GM19043 (cell line): ENCODE data around the gene ANKRD63.

ENCODE experiments used
- ATAC-seq: cut with Tn5 transposase; IDR thresholded peaks from one replicate; pipeline ENCODE4 v1.9.1; 2021; ENCODE audit warnings: low read depth; ENCODE audit not compliant: unreplicated experiment

The ANKRD63 gene

DNA sequence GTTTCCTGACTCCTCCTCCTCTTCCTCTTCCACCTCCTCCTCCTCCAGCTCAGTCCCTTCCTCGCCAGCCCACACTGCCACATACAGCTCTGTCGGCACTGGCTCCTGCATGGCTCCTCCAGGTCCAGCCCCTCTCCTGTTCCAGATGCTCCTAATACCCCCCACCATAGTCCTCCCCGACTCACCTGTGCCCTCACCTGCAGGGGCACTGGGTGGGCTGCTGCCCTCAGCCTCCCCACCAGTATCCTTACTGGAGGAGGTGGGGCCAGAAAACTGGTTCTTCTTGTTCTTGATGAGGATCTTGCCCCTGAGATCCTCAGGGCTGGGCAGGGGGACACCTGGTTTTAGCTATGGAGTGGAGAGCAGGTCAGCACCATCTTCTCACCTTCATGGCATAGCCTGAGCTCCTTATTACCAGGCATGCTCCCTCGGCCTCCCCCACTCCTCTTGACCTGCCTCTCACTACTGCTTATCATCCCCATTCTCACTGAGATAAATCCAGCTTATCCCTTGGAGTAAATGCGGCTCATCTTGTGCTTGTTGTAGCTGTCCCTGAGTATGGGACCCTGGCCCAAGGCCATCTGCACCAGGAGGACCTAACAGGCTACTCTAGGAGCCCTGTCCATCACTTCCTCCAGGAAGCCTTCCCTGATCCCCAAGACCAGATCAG, 13.8 kb upstream of the ANKRD63 start:
- no peak for ATAC-seq

DNA sequence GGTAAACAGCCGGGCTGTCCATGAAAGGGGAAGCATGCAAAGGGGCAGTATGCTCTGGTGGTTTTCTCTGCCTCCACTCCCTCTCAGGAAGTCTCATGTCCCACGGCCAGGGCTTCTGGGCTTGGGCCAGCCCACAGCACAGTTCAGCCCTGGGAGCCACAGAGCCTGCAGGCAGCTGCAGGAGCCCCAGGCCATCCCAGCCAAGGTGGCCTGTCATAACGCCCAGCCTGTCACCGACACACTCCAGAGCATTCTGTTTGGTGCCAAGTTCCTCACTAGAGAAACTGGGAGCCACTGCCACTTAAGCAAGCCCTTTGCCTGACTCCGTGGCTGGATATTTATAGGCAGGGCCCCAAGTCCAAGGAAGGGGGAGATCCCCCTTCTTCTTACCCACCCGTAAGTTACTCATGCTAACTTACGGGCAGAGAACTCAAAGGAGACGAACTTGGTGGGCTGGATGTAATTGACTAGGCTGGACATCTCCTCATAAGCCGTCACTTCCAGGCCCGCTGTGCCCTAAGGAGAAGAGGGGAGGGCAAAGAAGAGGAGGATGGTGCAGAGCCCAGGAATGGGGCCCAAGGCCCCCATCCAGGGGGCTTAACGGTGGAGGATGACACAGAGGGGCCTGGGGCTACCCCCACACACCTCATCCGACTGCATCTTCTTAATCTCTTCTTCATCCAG, 13.2 kb upstream of the ANKRD63 start:
- ATAC-seq = no peak

DNA sequence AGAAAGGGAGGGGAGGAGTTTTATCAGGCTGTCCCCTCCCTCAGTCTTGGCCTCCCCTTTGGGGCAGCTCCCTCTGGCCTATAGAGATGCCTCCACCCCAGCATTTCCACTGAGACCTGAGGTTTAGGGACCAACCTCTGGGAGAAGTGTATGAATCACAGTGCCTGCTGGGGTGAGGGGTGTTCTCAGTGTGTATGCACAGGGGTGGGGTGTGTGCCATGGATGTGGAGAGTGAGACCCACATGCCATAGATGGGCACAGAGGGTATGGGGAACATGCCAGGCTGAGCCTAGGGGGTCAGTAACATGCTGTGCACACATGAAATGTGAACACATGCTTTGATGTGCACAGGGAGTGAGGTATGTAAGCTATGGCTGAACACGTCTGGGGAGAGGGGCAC, 12.4 kb upstream of the ANKRD63 start:
- no peak for ATAC-seq

DNA sequence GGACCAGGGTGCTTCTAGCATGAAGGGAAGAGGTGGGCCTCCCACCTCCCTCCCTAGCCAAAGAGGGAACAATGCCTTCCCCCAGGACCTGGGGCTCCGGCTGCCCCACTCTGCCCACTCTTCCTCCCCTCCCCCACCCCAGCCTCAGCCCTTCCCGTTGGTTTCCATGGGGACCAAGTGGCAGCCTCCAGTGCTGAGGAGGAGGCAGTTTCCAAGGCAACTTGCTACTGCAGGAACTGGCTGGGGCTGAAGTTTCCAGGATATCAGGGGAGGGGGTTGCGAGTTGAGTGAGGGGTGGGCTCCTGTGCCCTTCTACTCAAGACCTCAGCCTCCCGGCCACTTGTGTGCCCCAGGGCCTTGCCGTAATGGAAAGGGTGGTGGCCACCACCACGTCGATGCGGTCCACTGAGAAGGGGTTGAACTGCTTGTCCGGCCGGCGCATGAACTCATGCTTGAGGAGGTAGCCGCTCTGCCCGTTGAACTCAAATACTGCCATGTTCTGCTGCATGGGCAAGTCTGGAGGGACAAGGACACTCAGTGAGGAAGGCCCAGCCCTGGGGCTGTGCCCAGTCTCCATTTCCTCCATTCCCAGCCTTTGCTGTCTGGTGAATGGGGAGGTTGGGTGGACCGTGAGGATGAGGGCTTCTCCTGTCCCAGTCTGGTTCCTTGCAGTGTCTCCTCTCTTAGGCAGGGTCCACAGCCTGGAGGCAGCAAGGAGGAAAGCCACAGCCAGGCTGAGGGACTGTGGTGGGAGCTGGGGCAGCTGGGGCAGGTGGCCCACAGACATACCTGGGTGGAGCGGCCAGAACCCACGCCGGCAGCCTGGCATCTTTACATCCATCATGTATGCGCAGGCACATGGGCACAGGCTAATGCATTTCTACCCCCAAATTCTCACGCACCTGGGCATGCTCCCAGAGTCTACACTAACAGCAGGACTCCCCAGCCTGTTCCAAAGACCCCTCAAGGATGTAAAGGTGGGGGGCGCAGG, 11.3 kb upstream of the ANKRD63 start:
- no peak for ATAC-seq

DNA sequence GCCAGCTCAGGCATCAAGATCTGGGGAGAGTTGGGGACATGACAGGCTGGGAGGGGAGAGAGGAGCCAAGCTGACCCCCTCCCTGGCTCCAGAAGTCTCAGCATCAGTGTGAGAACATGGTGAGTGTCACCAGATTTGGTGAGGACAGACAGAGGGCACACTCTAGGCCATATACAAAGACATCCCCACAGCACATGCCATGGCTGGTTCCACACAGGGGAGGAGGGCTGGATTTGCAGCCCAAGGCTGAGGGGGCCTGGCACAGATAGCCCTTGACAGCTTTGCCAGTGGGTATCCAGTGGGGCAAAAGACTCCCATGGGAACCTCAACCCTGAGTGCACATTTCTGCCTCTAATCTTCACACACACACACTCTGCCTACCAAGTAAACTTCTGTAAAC, 10.1 kb upstream of the ANKRD63 start:
- ATAC-seq = no peak

DNA sequence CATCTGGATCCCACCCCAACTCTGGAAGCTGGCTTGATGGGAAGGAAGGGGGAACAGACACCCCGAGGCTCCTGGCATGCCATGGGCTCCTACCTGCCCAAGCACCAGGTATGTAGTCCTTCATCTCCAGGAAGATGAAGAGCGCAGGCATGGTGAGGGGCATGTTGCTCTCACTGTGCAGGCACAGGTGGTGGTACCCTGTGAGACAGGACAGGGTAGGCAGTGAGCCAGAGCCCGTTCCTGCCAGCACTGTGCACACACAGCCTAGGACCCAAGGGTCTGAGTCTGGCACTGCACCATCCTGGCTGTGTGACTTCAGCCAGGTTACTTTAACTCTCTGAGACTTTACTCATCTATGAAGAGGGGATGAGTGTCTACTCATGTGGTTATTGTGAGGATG, 9.4 kb upstream of the ANKRD63 start:
- no peak for ATAC-seq

DNA sequence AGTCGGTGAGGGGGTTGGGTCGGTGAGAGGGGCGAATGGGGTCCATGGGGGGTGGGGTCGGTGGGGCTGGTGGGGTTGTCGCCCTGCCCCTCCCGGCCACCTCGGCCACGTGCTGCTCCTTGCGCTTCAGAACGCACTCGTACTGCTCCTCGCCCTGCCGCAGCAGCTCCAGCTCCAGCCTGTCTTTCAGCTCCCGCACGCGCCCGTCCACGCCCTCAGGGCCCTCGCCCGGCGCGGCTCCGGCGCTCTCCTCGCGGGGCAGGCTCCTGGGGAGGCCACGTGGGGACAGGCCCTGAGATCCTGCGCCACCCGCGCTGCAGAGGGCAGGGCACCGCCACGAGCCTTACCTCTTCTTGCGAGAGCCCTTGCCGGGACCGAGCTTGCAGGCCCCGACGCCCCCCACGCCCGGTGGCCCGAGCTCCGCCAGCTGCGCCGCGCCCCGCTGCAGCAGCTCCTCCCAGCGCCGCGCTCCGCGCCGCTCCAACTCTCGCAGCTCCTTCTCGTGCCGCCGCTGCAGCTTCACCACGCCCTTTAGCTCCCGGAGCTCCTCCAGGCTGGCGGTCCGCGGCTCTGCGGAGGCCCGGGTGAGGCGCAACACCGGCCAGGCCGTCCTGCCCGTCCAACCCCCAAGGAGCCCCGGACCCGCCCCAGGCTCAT, 8.2 kb upstream of the ANKRD63 start:
- no peak for ATAC-seq

DNA sequence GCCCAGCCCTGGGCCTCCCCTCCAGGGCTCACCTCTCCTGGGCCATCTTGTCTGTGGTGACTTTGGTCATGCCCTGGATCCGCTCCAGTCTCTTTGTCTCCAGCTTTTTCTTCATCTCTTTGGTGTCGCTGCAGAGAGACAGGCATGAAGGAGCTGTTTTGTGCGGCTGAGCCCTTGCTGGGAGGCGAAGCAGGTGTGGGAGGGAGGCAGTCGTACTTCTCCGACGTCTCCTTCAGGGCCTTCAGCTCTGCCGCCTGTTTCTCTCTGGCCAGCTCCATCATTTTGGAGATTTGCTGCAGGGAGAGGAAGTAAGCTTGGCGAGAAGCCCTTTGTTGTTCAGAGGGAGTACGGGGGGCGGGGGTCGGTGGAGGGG, 7.7 kb upstream of the ANKRD63 start:
- ATAC-seq = no peak

DNA sequence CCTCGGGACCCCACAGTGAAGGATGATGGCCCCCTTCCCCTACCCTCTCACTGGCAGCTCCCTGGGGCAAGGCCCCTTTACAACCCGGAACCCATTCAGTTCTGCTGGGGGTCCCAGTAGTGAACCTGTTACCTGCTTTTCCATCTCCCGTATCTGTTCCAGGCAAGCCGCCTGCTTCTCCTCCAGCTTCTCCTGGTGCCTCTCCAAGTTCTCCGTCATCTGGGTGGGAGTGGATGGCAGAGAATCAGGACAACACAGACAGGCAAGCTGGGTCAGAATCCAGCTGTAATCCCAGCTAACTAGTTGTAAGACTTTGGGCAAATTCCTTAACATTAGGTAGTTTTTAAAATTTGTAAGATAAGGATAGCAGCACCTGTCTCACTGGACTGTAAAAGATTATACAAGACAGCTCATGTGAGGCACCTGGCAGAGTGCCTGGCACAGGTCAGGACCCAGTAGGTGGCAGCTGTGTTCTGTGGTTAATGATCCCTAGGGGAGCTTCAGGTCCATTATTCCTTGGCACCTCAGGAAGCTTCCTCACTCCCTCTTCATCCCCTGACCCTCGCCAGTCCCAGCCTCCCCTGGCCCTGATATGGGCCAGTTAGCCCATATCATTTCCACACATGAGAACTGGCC, 6.4 kb upstream of the ANKRD63 start:
- no peak for ATAC-seq

DNA sequence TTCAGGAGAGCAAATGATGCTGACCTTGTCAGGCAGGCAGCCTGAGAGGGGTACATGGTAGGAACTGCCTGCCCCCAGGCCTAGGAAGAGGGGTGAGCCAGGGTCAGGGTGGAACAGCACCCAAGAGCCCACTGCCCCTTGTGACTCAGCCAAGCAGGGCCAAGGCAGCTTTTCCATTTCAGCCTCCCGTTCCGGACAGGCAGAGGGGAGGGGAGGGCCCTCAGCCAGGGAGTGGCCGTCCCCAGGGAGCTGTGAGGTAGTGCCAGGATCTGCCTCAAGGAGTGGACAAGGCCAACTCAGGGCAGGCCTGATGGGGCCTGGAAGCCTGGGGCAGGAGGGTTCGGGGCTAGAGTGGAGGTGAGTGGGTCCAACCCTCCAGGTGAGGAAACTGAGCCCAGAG, 5.1 kb upstream of the ANKRD63 start:
- no peak for ATAC-seq

DNA sequence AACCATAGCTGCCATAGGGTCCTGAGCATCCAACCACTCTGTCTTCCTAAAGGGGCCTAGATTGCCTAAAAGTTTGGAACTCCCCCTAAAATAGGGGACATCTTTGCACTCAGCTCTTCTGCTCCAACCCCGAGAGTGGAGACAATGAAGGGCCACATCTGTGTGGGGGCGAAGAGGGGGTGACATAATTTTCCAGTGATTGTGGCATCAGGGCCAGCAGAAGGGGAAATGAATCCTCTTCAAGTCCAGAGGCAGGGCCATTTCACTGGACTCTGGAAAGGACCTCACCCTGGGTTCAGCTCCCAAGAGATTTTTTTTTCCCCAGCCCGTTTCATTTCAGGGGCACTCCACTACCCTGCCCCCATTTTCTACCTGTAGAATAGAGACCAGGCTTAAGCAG, 4.6 kb upstream of the ANKRD63 start:
- no peak for ATAC-seq

DNA sequence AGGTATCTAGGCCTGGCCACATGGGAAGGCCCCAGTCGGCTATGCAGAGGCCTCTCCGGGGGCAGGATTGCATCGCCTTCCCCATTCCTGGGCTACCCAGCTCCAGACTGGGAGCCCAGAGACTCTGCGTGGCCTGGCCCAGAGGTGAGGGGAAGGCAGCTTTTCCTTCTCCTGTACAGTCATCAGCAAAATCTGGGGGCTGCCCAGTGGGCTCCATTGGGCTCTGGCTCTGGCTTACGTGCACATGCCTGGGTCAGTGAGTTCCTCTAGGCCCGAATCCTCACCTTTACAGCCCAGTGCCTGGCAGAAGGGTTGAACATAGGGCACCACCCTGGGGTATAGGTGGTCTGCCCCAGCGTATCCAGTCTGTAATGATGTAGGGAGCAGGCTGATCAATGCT, 3.9 kb upstream of the ANKRD63 start:
- ATAC-seq = no peak

DNA sequence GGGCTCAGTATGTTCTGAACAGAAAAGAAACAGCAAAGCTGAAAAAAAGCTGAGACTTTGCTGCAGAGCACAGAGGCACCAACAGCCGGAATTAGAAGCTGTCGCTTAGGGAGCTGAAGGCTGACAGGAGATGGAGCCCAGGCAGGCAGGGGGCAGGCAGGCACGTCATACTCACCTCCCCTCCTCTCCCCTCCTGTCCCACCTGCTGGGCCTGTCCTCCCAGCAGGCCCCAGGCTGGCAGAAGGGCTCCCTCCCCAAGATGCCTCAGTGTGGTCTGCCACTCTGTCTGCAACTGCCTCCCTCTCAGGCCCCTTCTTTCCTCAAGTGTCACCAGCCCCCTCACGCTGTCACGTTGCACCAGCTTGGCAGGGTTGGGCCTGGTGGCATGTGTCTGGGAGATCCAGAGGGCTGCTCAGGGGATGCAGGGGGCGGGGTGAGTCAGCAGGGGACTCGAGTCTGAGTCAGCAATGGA, 3.2 kb upstream of the ANKRD63 start:
- ATAC-seq = no peak

DNA sequence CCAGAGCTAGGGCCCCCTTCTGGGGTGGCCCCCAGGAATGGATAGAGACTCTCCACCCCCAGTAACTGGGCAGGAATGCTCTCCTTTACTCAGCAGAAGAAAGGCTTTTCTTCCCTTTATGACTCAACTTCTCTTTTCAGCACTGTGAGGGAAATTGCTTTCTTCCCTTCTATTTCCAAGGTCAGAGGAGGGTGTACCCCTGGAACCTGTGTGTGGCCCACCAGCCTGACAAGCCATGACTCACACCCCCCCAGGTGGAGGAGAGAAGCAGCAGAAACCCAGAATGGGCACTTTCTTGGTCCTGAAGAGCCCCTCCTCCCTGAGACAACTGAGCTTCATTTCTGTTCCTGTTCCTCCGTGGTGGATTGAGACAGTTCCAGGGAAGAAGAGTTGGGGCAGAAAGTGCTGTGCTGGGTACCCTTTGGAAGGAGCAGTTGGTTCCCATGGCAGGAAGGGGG, 2.7 kb upstream of the ANKRD63 start:
- no peak for ATAC-seq

DNA sequence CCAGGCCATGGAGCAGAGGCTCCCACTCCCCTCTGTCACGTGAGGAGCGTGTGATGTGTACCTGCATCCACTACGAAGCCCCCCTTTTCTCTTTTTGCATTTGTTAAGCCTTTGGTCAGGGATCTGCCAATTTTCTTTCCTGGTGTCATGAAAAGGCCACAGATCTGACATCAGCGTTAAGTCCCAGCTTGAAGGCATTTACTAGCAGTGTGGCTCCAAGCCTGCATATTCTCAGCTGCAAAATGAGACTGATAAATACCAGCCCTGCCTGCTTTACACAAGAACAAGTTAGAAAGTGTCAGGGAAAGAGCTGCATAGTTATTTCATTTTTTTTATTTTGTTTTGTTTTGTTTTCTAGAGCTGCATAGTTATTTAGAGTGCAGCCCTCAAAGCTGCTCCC, 2.3 kb upstream of the ANKRD63 start:
- no peak for ATAC-seq

DNA sequence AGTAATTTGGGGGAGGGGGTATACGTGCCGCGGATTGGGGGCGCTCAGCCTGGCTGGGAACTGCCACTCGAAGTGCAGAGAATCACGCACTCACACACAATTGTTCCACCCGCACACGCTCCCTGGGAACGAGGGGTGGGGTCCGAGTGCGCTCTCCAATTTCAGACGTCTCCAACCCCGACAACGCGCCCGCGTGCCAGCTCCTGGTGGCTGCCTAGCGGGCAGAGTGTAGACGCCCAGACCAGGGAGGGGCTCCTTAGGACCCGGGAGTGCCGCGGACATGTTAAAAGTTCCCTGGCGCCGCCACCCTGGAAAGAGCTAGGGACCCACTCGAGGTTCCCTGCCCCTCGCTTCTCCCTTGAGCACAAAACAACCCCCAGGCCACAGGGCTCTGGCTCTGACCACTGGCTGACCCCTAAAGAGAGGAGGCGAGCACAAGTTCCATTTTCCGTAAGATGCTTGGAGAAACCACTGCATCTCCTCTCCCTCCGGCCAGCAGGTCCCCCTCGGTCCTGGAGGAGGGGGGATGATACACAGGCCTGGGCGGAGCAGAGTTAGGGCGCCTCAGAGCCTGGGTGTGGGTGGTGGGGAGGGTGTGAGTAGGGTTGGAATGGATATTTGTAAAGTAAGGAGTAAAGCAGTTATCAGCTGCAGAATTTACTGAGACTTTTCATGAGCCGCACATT, 894 bp upstream of the ANKRD63 start:
- no peak for ATAC-seq

DNA sequence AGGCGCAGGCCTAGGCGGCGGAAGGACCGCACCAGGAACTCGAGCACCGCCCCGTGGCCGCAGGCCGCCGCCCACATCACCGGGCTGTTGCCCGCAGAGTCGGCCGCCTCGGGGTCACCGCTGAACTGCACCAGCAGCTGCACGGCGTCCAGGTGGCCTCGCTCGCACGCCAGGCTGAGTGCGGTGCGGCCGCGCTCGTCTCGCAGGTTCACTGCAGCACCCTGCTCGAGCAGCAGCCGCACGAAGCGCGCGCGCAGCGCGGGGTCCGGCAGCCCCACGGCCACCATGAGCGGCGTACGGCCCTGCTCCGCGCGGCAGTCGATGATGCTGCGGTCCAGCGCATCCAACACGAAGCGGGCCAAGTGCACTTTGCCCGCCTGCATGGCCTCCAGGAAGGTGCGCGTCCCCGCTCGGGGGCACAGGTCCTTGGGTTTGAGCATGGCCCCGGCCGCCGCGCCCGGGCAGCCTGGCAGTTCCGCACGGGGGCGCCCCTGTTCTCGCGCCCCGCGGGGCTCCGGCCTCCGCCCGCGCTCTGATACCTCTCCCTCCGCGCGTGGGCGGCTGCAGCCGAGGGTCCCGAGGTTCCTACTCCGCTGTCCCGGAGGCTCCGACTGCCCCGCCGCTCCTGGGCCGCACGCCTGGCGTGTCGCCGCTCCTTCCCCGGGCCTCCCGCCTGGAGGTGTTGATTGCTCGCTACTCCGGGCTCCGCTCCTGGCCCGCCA, 556 bp downstream of the ANKRD63 start:
- no peak for ATAC-seq

DNA sequence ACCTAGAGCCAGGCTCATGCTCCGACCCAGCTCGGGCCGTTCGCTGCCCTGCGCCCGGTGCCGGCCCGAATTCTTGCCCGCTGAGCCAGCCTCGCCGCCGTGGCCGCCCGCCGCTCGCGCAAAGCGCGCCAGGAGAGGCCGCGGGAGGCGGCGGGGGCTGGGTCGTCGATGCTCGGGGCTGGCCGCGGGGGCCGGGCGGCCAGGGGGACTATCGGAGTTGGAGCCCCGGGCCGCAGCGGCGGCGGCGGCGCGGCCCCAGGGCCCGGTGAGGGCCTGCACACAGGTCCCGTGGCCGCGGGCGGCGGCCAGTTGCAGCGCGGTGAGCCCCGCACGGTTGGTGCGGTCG, 1.1 kb downstream of the ANKRD63 start:
- ATAC-seq = no peak
